C4-2B (cell line): ENCODE results near the gene ZDBF2.
"Not testable (repeated sequence)": the region's sequence is repeated elsewhere in the genome, so short reads cannot be mapped to it uniquely, and the experiment has no call there.

Experiments
- H3K27ac ChIP-seq: fragments of 450-650 bp; 2 replicates; pipeline ENCODE4 v1.5.1; 2017
- ZFX ChIP-seq: fragments of 450-650 bp; IDR thresholded peaks from 2 replicates; pipeline ENCODE4 v1.6.1; 2017
- TF ChIP-seq, protein P1 (sequence below): fragments of 450-650 bp; conservative IDR thresholded peaks from 2 replicates; pipeline ENCODE4 v1.5.1; 2017; ENCODE audit warnings: mild to moderate bottlenecking

Gene ZDBF2

DNA sequence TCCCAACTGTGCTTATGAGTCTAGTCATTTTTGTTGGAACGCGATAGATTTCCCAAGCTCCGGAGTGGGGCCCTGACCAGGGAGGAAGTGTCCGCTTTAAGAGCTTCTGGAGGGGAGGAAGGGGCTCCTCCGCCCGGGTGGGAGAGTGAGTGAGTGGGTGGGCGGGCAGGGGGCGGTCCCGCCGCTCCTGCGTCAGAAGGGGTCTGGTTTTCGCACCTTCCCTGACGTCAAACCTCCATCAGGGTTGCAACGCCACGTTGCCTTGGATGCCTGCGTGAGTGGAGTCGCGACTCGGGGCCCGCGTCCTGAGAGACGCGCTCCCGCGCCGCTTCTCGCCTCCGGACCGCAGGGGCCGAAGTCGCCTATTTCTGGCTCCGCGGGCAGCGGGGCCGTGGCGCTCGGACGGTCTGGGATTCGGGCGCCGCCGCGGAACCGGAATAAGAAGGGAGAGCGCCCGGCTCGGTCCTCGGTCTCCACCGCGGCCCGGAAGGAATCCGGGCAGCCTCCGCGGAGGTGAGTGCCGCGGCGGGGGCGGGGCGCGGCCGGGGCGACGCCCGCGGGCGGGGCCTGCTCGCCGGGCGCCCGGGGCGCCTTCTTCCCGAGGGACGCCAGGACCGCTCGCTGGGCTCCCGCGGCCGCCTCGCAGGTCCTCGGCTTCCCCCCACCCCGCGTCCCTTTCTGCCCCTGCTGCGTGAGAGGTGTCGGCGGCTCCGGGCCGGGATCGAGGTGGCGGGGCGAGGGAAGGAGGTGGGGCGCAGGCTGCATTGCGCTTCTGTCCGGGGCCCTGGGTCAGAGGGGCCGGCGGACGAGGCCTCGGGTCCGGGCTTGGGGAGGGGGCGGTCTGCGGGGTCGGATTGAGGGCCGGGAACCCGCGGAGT lies at the start of gene ZDBF2:
TSS of gene ZDBF2 (plus strand) at position 230 of the 878 bp plus-strand sequence. CDS start 7,187 bp downstream, outside the sequence.
- TF ChIP-seq ZFX = peak; percentile 29; the same call in 1 of the 2 replicates
- TF ChIP-seq, protein P1, sequence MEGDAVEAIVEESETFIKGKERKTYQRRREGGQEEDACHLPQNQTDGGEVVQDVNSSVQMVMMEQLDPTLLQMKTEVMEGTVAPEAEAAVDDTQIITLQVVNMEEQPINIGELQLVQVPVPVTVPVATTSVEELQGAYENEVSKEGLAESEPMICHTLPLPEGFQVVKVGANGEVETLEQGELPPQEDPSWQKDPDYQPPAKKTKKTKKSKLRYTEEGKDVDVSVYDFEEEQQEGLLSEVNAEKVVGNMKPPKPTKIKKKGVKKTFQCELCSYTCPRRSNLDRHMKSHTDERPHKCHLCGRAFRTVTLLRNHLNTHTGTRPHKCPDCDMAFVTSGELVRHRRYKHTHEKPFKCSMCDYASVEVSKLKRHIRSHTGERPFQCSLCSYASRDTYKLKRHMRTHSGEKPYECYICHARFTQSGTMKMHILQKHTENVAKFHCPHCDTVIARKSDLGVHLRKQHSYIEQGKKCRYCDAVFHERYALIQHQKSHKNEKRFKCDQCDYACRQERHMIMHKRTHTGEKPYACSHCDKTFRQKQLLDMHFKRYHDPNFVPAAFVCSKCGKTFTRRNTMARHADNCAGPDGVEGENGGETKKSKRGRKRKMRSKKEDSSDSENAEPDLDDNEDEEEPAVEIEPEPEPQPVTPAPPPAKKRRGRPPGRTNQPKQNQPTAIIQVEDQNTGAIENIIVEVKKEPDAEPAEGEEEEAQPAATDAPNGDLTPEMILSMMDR = no peak
- H3K27ac ChIP-seq = peak within 1 kb of the TSS; percentile 54

DNA sequence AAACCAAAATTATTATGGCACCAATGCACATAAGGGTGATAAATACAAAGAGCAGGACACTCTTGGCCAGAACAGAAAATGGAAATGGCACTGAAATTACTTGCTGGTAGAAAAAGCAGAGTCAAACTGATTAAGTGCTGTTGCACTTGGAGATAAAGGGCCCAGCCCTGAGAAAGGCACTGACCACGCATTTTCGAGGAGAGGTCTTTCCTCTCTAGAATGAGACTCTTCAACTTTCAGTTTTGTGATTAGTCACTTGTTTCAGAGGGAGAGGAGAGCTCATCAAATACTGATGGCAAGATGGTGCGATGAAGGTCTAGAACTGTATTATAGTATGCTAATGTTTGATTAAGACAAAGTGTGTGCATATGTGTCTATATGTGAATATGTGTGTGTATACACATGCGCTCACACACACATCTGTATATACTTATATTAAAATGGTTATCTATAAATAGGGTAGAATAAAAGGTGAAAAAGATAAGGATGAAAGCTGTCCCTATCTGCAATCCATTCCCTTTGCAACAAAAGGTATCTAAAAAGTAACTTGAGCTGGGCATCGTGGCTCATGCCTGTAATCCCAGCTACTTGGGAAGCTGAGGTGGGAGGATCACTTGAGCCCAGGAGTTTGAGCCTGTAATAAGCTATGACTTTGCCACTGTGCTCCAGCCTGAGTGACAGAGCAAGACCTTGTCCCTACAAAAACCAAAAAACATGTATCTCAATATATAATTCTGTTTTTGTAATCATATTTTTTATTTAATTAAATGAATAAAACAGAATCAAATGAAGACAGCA lies 48.8 kb upstream of the ZDBF2 start:
- TF ChIP-seq, protein P1 = no peak
- TF ChIP-seq ZFX = no peak
- H3K27ac ChIP-seq = no peak overlapping the region

DNA sequence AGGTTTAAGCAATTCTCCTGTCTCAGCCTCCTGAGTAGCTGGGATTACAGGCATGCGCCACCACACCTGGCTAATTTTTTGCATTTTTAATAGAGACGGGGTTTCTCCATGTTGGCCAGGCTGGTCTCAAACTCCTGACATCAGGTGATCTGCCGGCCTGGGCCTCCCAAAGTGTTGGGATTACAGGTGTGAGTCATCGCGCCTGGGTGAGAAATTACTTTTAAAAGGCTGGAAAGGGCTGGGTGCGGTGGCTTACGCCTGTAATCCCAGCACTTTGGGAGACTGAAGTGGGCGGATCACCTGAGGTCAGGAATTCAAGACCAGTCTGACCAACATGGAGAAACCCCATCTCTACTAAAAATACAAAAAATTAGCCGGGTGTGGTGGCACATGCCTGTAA lies 45.8 kb upstream of the ZDBF2 start:
- H3K27ac ChIP-seq = not testable (repeated sequence)

DNA sequence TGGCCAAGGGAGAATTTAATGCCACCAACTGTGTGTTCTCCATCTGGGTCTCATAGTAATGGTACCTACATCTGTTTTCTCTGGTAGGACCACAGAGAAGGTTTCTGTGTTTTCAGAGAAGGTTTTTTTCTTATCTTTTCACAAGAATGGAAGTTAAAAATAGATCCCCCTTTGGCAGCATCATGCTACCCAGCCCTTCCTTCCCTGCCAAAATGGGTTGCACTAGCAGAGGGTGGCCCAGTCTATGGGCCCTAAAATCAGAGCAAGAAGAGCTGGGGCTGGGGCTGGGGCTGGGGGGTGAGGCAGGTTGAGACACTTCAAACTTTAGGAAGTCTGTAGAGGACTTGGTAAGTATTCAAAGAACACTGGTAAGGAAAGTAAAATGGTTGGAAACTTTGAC lies 44.8 kb upstream of the ZDBF2 start:
- TF ChIP-seq, protein P1 = no peak
- no peak for TF ChIP-seq ZFX
- H3K27ac ChIP-seq = no peak overlapping the region

DNA sequence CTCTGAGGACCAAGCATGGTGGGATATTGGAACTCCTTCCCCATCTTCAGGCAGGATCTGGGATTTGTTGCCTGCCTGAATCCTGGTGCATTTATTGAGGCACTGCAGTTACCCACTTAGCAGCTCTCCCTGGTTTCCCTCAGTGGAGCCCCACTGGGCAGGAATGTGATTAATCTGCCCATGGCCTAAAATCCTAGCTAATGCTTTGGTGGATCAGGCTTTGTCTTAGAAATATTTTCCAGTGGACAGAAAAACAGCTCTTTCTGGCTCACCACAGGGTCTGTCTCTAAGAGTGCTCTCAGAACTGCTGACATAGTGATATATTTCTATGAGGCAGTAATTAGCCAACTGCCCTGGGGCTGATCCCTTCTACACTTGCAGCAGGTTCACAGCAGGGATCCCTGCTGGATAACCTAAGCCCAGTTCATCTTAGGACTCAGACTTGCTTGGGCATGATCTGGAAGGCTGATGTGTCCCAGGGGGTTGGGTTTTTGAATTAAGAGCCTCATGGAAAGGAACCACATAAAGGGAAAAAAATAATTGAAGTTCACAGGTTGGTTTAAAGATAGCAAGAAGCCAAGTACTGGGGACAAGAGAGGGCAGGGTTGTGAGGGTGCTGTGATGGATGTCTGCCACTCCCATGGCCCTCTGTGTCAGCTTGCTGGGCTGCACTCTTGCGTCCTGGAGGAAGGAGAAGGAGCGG lies 44.3 kb upstream of the ZDBF2 start:
- TF ChIP-seq, protein P1 = no peak
- TF ChIP-seq ZFX = no peak
- no peak overlapping the region for H3K27ac ChIP-seq

DNA sequence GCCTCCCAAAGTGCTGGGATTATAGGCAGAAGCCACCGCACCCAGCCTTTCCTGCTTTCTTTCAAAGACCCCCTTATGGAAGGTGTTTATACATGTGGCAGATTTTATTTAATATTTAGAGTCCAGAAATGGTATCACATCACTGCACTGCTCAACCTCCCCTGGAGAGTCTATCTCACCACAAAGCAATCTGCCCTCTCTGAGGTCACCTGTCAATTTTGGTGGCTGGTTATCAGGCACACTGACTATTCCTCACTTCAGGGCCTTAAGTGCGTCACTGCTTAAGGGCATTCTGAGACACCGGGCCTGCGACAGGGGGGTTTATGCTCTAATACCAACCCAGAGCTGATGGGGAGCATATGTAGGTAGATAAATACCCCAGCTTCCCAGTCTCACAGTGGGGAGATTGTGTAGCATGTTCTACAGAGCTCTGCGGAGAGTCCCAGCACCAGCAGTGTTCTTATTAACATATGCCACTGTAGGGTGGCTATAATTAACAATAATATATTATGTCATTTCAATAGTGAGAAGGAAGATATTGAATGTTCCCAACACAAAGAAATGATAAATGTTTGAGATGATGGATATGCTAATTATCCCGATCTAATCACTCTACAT lies 42.7 kb upstream of the ZDBF2 start:
- no peak overlapping the region for H3K27ac ChIP-seq
- no peak for TF ChIP-seq ZFX
- TF ChIP-seq, protein P1 = no peak

DNA sequence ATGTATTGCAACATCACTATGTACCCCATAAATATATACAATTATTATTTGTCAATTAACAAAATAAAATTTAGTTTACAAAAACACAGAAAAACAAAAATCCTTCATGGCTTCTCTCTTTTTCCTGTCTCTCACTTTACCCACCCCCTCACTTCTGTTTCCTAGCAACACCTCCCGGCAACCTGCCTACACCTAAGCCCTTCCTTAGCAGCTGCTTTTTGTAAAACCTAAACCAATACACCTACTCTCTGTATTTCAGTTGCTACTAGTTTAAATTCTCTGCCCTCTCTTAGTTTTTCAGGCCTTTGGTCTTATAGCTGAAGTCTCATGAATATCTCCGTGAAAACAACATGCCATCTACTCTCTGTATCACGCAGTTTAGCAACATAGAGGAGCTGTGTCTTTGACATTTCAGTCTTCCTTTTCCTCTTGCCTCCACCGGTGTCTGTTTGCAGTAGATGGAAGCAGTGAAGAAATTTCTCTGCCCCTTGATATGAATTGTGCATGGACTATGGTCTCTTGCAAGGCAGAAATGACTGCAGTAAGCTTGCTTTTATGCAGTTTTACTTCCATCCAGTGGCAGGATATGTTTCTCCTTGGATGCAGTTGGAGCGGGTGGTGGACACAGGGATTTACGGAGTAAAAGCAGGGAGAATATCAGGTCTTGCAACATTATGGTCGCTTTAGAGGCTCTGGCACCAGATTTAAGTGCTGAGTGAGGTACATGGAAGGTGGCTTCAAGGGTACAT lies 42.0 kb upstream of the ZDBF2 start:
- no peak overlapping the region for H3K27ac ChIP-seq
- TF ChIP-seq, protein P1 = no peak
- TF ChIP-seq ZFX = no peak
